ENCODE data around the gene GBP7. TPM values are rescaled to one million over a fixed set of nuclear protein-coding genes. Genes with fewer than 3 reads are reported as not detected.

The GBP7 gene
- total RNA-seq, 2 experiments from 2014 or later = not detected

- no TSS peak for BruUV-seq (replicated peaks)
- intact Hi-C loops (cut with micrococcal nuclease; ENCODE audit: unreplicated experiment) = no loop called here
- no peak overlapping the region for H3K4me2 ChIP-seq (ENCODE audit: low read length)
- no peak overlapping the region for H2AFZ ChIP-seq (ENCODE audit: low read length)
- POLR2A ChIA-PET = no interaction called here
- no peaks in the 10 kb centered on the region for H3K79me2 ChIP-seq (ENCODE audit: insufficient read depth, low read depth, low read length)
- no peak overlapping the region for H3K4me3 ChIP-seq (ENCODE audit: low read depth, low read length, poor library complexity, severe bottlenecking)
- no peaks in the 10 kb centered on the region for H4K20me1 ChIP-seq (ENCODE audit: insufficient read depth, low read length)
- H3K4me1 ChIP-seq (ENCODE audit: insufficient read depth, low read length, poor library complexity, severe bottlenecking) = no peaks in the 10 kb centered on the region
- DNase-seq (ENCODE audit: low spot score) = no peak
- H3K27ac ChIP-seq (ENCODE audit: low read depth, low read length, poor library complexity, severe bottlenecking) = no peak overlapping the region
- CTCF ChIA-PET (ENCODE audit: unreplicated experiment) = no interaction called here
- no peaks in the 10 kb centered on the region for H3K36me3 ChIP-seq (ENCODE audit: insufficient read depth, low read length)
- no peaks in the 10 kb centered on the region for H3K9me2 ChIP-seq (ENCODE audit: insufficient read depth, low read length)
- TF ChIP-seq EZH2phosphoT487 (IDR thresholded peaks at IDR 0.05; ENCODE audit: borderline replicate concordance, low read depth, low read length) = no peak
- TF ChIP-seq, protein P1, sequence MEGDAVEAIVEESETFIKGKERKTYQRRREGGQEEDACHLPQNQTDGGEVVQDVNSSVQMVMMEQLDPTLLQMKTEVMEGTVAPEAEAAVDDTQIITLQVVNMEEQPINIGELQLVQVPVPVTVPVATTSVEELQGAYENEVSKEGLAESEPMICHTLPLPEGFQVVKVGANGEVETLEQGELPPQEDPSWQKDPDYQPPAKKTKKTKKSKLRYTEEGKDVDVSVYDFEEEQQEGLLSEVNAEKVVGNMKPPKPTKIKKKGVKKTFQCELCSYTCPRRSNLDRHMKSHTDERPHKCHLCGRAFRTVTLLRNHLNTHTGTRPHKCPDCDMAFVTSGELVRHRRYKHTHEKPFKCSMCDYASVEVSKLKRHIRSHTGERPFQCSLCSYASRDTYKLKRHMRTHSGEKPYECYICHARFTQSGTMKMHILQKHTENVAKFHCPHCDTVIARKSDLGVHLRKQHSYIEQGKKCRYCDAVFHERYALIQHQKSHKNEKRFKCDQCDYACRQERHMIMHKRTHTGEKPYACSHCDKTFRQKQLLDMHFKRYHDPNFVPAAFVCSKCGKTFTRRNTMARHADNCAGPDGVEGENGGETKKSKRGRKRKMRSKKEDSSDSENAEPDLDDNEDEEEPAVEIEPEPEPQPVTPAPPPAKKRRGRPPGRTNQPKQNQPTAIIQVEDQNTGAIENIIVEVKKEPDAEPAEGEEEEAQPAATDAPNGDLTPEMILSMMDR (conservative IDR thresholded peaks at IDR 0.05; ENCODE audit: low read length) = no peak
- H3K9me3 ChIP-seq (ENCODE audit: low read length) = no peaks in the 10 kb centered on the region
These were observed 8.1 kb downstream of the GBP7 start for GRCh38 chr1:89167590-89168230.

DNA sequence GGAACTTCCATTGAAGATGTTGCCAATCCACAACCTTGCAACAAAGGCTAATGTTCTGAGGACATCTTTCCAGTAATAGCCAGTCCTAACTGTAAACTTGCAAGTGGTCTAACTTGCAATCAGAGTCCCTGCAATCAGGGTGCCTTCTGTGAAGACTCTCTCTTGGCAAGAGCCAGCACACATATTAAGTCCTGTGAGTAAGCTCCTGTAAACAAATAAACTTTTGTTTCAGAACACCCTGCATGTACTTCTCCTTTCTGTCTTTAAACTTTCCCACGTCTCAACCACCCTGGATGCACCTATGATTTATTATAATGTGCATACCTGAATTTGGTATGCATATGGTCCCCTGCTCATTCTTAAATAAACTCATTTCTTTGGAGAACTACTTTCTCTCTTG lies 9.1 kb downstream of the GBP7 start:
- Histone ChIP-seq H3K9me3 (ENCODE audit: low read length) (no peaks in the 10 kb centered on the region), H4K20me1 (ENCODE audit: insufficient read depth, low read length) (no peaks in the 10 kb centered on the region), H3K4me1 (ENCODE audit: insufficient read depth, low read length, poor library complexity, severe bottlenecking) (no peaks in the 10 kb centered on the region), H3K9me2 (ENCODE audit: insufficient read depth, low read length) (no peaks in the 10 kb centered on the region), H3K4me3 (ENCODE audit: low read depth, low read length, poor library complexity, severe bottlenecking) (no peak overlapping the region), H3K27ac (ENCODE audit: low read depth, low read length, poor library complexity, severe bottlenecking) (no peak overlapping the region), H3K79me2 (ENCODE audit: insufficient read depth, low read depth, low read length) (no peaks in the 10 kb centered on the region), H3K4me2 (ENCODE audit: low read length) (no peak overlapping the region), H3K36me3 (ENCODE audit: insufficient read depth, low read length) (no peaks in the 10 kb centered on the region), H2AFZ (ENCODE audit: low read length) (no peak overlapping the region)
- TF ChIP-seq EZH2phosphoT487 (IDR thresholded peaks at IDR 0.05; ENCODE audit: borderline replicate concordance, low read depth, low read length) = no peak
- TF ChIP-seq, protein P1 (conservative IDR thresholded peaks at IDR 0.05; ENCODE audit: low read length) = no peak
- POLR2A ChIA-PET = no interaction called here
- CTCF ChIA-PET (ENCODE audit: unreplicated experiment) = no interaction called here
- no peak for DNase-seq (ENCODE audit: low spot score)
- intact Hi-C loops (cut with micrococcal nuclease; ENCODE audit: unreplicated experiment) = no loop called here
- no TSS peak for BruUV-seq (replicated peaks)

DNA sequence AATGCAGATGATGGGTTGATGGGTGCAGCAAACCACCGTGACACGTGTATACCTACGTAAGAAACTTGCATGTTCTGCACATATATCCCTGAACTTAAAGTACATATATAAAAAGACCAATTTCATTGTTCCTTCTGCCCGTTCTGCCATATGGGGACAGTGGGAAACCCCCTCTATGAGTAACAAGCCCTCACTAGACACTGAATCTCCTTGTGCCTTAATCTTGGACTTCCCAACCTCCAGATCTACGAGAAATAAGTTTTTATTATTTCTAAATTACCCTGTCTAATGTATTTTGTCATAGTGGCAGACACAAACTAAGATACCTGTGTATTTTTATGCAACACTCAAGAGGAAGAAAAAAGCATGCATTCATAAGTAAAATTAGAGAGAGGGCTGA lies 10.0 kb downstream of the GBP7 start:
- DNase-seq (ENCODE audit: low spot score) = no peak
- no peaks in the 10 kb centered on the region for H3K9me2 ChIP-seq (ENCODE audit: insufficient read depth, low read length)
- no peaks in the 10 kb centered on the region for H3K4me1 ChIP-seq (ENCODE audit: insufficient read depth, low read length, poor library complexity, severe bottlenecking)
- BruUV-seq (replicated peaks) = no TSS peak
- no peaks in the 10 kb centered on the region for H3K36me3 ChIP-seq (ENCODE audit: insufficient read depth, low read length)
- H3K9me3 ChIP-seq (ENCODE audit: low read length) = no peaks in the 10 kb centered on the region
- no peaks in the 10 kb centered on the region for H4K20me1 ChIP-seq (ENCODE audit: insufficient read depth, low read length)
- H3K27ac ChIP-seq (ENCODE audit: low read depth, low read length, poor library complexity, severe bottlenecking) = no peak overlapping the region
- intact Hi-C loops (cut with micrococcal nuclease; ENCODE audit: unreplicated experiment) = no loop called here
- ChIA-PET POLR2A (no interaction called here), CTCF (ENCODE audit: unreplicated experiment) (no interaction called here)
- no peaks in the 10 kb centered on the region for H3K79me2 ChIP-seq (ENCODE audit: insufficient read depth, low read depth, low read length)
- no peak overlapping the region for H3K4me3 ChIP-seq (ENCODE audit: low read depth, low read length, poor library complexity, severe bottlenecking)
- TF ChIP-seq, protein P1 (conservative IDR thresholded peaks at IDR 0.05; ENCODE audit: low read length) = no peak
- no peak for TF ChIP-seq EZH2phosphoT487 (IDR thresholded peaks at IDR 0.05; ENCODE audit: borderline replicate concordance, low read depth, low read length)
- H2AFZ ChIP-seq (ENCODE audit: low read length) = no peak overlapping the region
- no peak overlapping the region for H3K4me2 ChIP-seq (ENCODE audit: low read length)

All from OCI-LY7 (cell line).